Chondrocyte (in vitro differentiated cells): ENCODE results near the gene THSD7B. TPM values are rescaled to one million over a fixed set of nuclear protein-coding genes. Genes with fewer than 3 reads are reported as not detected.

Source experiments
- DNase-seq: peaks from one replicate; pipeline ENCODE4 v3.0.0; 2021; ENCODE audit warnings: mixed read lengths, low spot score
- H3K27ac Mint-ChIP-seq: one replicate; pipeline ENCODE4 v1.8.0; 2021; ENCODE audit warnings: mild to moderate bottlenecking, moderate library complexity, mixed read lengths; ENCODE audit not compliant: unreplicated experiment
- H3K27me3 Mint-ChIP-seq: 2 replicates; pipeline ENCODE4 v1.8.0; 2021; ENCODE audit warnings: low read depth, mixed read lengths
- H3K36me3 Mint-ChIP-seq: 2 replicates; pipeline ENCODE4 v1.8.0; 2021; ENCODE audit warnings: low read depth, mixed read lengths
- H3K4me1 Mint-ChIP-seq: 2 replicates; pipeline ENCODE4 v1.8.0; 2021; ENCODE audit warnings: low read depth, mild to moderate bottlenecking, mixed read lengths
- H3K4me3 Mint-ChIP-seq: one replicate; pipeline ENCODE4 v1.8.0; 2021; ENCODE audit warnings: mild to moderate bottlenecking, moderate library complexity, mixed read lengths; ENCODE audit not compliant: unreplicated experiment
- H3K9me3 Mint-ChIP-seq: 2 replicates; pipeline ENCODE4 v1.8.0; 2021; ENCODE audit warnings: low read depth, mixed read lengths
- total RNA-seq: library from RNA; stranded (reverse); gene quantifications from 3 replicates; pipeline ENCODE4 v1.2.1, GENCODE V29; 2021
- TF ChIP-seq, protein P1 (sequence below): fragments of 200-600 bp; sonication (generic); IDR thresholded peaks from 2 replicates; pipeline ENCODE4 v1.5.0; 2021; ENCODE audit warnings: antibody characterized with exemption, mild to moderate bottlenecking, moderate library complexity

THSD7B gene
- total RNA-seq, 1 donor from 2014 or later, result not detected

DNA sequence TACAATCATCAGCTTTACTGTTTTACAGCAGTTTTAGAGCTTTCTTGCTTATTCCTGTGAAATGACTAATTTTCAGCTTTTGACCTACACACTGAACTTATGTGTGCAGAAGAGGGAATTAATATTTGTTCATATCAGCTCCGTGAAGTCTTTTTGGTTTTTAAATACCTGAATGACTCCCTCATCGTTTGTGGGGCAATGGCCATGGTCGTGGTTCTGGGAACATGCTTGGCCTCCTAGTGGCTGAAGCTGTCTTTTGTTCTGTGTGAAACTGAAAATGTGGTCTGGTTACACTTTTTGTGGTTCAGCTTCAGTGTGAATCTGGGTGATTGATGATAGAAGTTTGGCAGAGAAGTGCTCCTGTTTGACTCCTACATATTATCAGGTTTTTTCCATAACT is 408.1 kb downstream of the THSD7B start:
- H3K4me1 Mint-ChIP-seq, result peaks cover 3% of the 10 kb centered on the region
- TF ChIP-seq, protein P1, sequence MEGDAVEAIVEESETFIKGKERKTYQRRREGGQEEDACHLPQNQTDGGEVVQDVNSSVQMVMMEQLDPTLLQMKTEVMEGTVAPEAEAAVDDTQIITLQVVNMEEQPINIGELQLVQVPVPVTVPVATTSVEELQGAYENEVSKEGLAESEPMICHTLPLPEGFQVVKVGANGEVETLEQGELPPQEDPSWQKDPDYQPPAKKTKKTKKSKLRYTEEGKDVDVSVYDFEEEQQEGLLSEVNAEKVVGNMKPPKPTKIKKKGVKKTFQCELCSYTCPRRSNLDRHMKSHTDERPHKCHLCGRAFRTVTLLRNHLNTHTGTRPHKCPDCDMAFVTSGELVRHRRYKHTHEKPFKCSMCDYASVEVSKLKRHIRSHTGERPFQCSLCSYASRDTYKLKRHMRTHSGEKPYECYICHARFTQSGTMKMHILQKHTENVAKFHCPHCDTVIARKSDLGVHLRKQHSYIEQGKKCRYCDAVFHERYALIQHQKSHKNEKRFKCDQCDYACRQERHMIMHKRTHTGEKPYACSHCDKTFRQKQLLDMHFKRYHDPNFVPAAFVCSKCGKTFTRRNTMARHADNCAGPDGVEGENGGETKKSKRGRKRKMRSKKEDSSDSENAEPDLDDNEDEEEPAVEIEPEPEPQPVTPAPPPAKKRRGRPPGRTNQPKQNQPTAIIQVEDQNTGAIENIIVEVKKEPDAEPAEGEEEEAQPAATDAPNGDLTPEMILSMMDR, result peak; percentile 56
- no peak overlapping the region for H3K27ac Mint-ChIP-seq
- no peak for DNase-seq
- H3K27me3 Mint-ChIP-seq, result no peaks in the 10 kb centered on the region
- H3K4me3 Mint-ChIP-seq, result no peak overlapping the region
- H3K9me3 Mint-ChIP-seq, result no peaks in the 10 kb centered on the region
- no peaks in the 10 kb centered on the region for H3K36me3 Mint-ChIP-seq

DNA sequence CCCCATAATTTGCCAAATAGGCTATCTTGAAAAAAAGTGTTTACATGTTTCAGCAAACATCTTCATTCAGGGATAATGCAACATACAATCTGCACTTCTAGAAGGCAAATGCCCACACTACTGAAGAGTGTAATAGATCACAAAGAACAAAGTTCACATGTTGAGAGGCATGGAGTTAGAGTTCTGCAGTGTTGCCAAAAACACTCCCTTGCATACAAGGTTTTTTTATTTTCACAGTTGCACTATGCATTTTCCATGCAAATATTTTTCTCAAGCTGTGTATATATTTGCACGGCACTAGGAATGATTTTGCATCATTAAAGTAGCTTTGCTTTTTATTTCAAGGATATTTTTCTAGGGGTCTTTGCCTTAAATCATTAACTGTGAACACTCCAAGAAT is 409.9 kb downstream of the THSD7B start:
- Mint-ChIP-seq H3K27me3 (no peaks in the 10 kb centered on the region), H3K4me1 (peaks cover 8% of the 10 kb centered on the region), H3K4me3 (no peak overlapping the region), H3K27ac (no peak overlapping the region), H3K36me3 (no peaks in the 10 kb centered on the region), H3K9me3 (no peaks in the 10 kb centered on the region)
- DNase-seq, result no peak
- TF ChIP-seq, protein P1, result no peak

DNA sequence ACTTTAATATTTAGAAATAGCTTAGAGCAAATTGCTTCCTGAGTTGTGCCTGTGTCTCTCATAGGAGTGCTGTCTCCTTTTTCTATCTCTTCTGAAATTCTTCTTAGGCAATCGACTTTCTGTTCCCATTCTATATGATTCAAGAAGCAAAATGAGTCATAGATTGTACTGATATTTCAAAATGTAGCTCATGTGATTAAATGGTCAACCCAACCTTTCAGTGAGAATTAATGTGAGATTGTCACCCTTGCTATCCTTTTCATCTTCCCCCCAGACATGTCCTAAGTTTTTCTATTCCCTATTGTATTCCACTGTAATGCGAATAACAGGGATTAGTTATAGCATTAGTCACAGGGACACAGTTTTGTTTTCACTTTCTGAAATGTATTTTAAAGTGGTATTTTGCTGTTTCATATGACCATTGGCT is 413.6 kb downstream of the THSD7B start:
- TF ChIP-seq, protein P1, result no peak
- no peaks in the 10 kb centered on the region for H3K36me3 Mint-ChIP-seq
- no peak for DNase-seq
- H3K9me3 Mint-ChIP-seq, result no peaks in the 10 kb centered on the region
- H3K27ac Mint-ChIP-seq, result no peak overlapping the region
- H3K4me3 Mint-ChIP-seq, result no peak overlapping the region
- peaks cover 2% of the 10 kb centered on the region for H3K27me3 Mint-ChIP-seq
- peaks cover 5% of the 10 kb centered on the region for H3K4me1 Mint-ChIP-seq

DNA sequence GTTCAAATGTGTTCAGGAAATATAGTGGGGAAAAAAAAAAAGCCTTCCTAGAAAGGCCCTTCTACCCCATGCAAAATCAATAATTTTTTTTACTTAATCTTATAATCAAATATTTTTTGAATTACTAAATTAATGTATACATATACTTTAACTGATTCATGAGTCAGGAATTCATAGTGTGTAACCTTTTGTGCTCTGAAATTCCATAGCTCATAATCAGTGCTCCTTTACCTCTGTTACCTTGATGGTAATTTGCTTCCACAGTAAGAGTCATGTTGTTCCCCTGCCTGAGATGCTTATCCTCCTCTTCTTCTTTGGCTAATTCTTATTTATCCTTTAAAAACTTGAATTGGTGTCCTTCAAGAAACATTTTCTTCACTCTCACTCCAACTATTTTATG is 414.2 kb downstream of the THSD7B start:
- no peaks in the 10 kb centered on the region for H3K36me3 Mint-ChIP-seq
- no peak overlapping the region for H3K4me3 Mint-ChIP-seq
- no peaks in the 10 kb centered on the region for H3K9me3 Mint-ChIP-seq

DNA sequence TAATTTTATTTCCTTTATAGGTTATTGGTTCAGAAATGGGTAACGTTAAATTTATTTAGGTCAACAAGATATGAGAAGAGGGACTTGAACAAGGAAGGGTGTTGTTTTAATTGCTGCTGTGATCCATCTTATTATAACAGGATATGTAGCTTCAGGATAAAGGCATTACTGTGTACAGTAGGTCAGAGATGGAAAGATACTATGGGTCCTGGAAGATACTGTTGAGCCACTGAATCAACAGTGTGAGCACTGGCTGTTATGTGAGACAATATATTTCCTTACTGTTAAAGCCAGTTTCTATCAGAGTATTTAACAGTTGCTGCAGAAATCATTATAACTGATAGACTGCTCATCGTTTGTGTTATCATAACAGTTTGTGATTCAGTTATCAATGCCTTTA is 414.7 kb downstream of the THSD7B start:
- Mint-ChIP-seq H3K27me3 (peaks cover 2% of the 10 kb centered on the region), H3K36me3 (no peaks in the 10 kb centered on the region), H3K27ac (no peak overlapping the region), H3K4me3 (no peak overlapping the region), H3K4me1 (peaks cover 5% of the 10 kb centered on the region), H3K9me3 (no peaks in the 10 kb centered on the region)
- TF ChIP-seq, protein P1, result no peak
- no peak for DNase-seq

More for the DNA sequence above, 414.2 kb downstream of the THSD7B start:
- H3K27me3 Mint-ChIP-seq, result peaks cover 2% of the 10 kb centered on the region
- H3K27ac Mint-ChIP-seq, result no peak overlapping the region
- TF ChIP-seq, protein P1, result no peak
- H3K4me1 Mint-ChIP-seq, result peaks cover 5% of the 10 kb centered on the region
- no peak for DNase-seq
